OCI-LY1 (cell line): ENCODE results near the gene RPLP2.

ENCODE experiments used
- H2AFZ ChIP-seq: fragments of 200-600 bp; sonication (generic), shearing (Covaris generic); 2 replicates; pipeline ENCODE4 v1.6.0; 2014; ENCODE audit warnings: antibody characterized with exemption, mild to moderate bottlenecking, low read length
- H3F3A ChIP-seq: fragments of 200-600 bp; sonication (generic), shearing (Covaris generic); 2 replicates; pipeline ENCODE4 v1.6.0; 2014; ENCODE audit warnings: mild to moderate bottlenecking, antibody characterized with exemption, low read length, moderate library complexity; ENCODE audit not compliant: insufficient read depth
- H3K27ac ChIP-seq: fragments of 200-600 bp; sonication (generic); 2 replicates; pipeline ENCODE4 v1.5.1; 2014; ENCODE audit warnings: low read length, mixed run types, mild to moderate bottlenecking, low read depth; ENCODE audit not compliant: poor library complexity, severe bottlenecking
- H3K27me3 ChIP-seq: fragments of 200-600 bp; sonication (generic); 2 replicates; pipeline ENCODE4 v1.6.0; 2014; ENCODE audit warnings: antibody characterized with exemption, mild to moderate bottlenecking, low read length, moderate library complexity; ENCODE audit not compliant: insufficient read depth
- H3K36me3 ChIP-seq: fragments of 200-600 bp; sonication (generic); 2 replicates; pipeline ENCODE4 v1.6.1; 2014; ENCODE audit warnings: mild to moderate bottlenecking, antibody characterized with exemption, low read length, moderate library complexity, mixed read lengths; ENCODE audit not compliant: insufficient read depth
- H3K4me1 ChIP-seq: fragments of 200-600 bp; sonication (generic); 2 replicates; pipeline ENCODE4 v1.5.1; 2014; ENCODE audit warnings: mild to moderate bottlenecking, low read length, moderate library complexity; ENCODE audit not compliant: insufficient read depth, severe bottlenecking
- H3K4me2 ChIP-seq: fragments of 200-600 bp; sonication (generic), shearing (Covaris generic); 2 replicates; pipeline ENCODE4 v1.6.1; 2014; ENCODE audit warnings: low read length
- H3K4me3 ChIP-seq: fragments of 200-600 bp; sonication (generic); 2 replicates; pipeline ENCODE4 v1.5.1; 2014; ENCODE audit warnings: low read length, low read depth, mild to moderate bottlenecking, mixed read lengths; ENCODE audit not compliant: poor library complexity, severe bottlenecking
- H3K79me2 ChIP-seq: fragments of 200-600 bp; shearing (Covaris generic); 2 replicates; pipeline ENCODE4 v1.6.1; 2016; ENCODE audit warnings: mixed run types, low read length, mixed read lengths; ENCODE audit not compliant: insufficient read depth
- H3K9ac ChIP-seq: fragments of 200-600 bp; sonication (generic), shearing (Covaris generic); 2 replicates; pipeline ENCODE4 v1.6.1; 2014; ENCODE audit warnings: mild to moderate bottlenecking, low read length, mixed read lengths
- H3K9me2 ChIP-seq: fragments of 200-600 bp; sonication (generic), shearing (Covaris generic); 2 replicates; pipeline ENCODE4 v1.6.1; 2014; ENCODE audit warnings: low read depth, mild to moderate bottlenecking, low read length, mixed read lengths
- H3K9me3 ChIP-seq: fragments of 200-600 bp; shearing (Covaris generic); 2 replicates; pipeline ENCODE4 v1.6.1; 2014; ENCODE audit warnings: low read length, mixed read lengths
- H4K20me1 ChIP-seq: fragments of 200-600 bp; sonication (generic), shearing (Covaris generic); 2 replicates; pipeline ENCODE4 v1.6.0; 2016; ENCODE audit warnings: mild to moderate bottlenecking, low read length; ENCODE audit not compliant: insufficient read depth
- EZH2 ChIP-seq: fragments of 200-600 bp; sonication (generic), shearing (Covaris generic); IDR thresholded peaks from 2 replicates; pipeline ENCODE4 v1.8.0; 2017; ENCODE audit warnings: borderline replicate concordance, mixed run types, mild to moderate bottlenecking, antibody characterized with exemption, low read length, moderate library complexity, mixed read lengths
- TF ChIP-seq, protein P1 (sequence below): fragments of 200-600 bp; sonication (generic), shearing (Covaris generic); IDR thresholded peaks from 2 replicates; pipeline ENCODE4 v1.5.1; 2017; ENCODE audit warnings: mild to moderate bottlenecking, antibody characterized with exemption, low read length, moderate library complexity, mixed read lengths

Gene RPLP2

DNA sequence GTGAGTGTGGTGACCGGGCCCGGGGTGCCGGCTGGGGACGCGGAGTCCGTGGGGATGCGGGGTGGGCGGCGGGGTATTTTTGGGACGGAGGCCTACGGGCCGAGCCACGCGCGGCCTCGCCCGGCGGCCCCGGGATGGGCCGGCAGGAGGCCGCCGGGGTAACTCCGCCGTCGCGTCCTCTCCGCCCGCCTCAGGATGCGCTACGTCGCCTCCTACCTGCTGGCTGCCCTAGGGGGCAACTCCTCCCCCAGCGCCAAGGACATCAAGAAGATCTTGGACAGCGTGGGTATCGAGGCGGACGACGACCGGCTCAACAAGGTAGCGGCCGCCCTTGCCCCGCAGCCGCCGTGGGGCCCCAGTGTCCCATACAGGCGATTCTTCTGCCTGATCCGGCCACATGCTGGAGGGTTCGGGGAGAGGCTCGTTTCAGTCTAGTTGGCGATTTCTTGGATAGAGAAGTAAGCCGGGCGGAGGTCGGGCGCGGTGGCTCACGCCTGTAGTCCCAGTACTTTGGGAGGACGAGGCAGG is 337 bp downstream of the RPLP2 start:
- Histone ChIP-seq H3K27me3 (no peaks in the 10 kb centered on the region), H3K79me2 (peaks cover 15% of the 10 kb centered on the region), H3K4me1 (peaks cover 41% of the 10 kb centered on the region), H3K4me2 (peak overlapping the region; percentile 88), H3K27ac (peak overlapping the region; percentile 59), H3K9ac (peak overlapping the region; percentile 91), H3K36me3 (peaks cover 45% of the 10 kb centered on the region), H3K9me3 (no peaks in the 10 kb centered on the region), H2AFZ (no peak overlapping the region), H3K9me2 (no peaks in the 10 kb centered on the region), H3K4me3 (peak overlapping the region; percentile 83), H3F3A (no peaks in the 10 kb centered on the region; the same call in 1 of the 2 replicates), H4K20me1 (no peaks in the 10 kb centered on the region)
- TF ChIP-seq, protein P1, sequence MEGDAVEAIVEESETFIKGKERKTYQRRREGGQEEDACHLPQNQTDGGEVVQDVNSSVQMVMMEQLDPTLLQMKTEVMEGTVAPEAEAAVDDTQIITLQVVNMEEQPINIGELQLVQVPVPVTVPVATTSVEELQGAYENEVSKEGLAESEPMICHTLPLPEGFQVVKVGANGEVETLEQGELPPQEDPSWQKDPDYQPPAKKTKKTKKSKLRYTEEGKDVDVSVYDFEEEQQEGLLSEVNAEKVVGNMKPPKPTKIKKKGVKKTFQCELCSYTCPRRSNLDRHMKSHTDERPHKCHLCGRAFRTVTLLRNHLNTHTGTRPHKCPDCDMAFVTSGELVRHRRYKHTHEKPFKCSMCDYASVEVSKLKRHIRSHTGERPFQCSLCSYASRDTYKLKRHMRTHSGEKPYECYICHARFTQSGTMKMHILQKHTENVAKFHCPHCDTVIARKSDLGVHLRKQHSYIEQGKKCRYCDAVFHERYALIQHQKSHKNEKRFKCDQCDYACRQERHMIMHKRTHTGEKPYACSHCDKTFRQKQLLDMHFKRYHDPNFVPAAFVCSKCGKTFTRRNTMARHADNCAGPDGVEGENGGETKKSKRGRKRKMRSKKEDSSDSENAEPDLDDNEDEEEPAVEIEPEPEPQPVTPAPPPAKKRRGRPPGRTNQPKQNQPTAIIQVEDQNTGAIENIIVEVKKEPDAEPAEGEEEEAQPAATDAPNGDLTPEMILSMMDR: no peak
- TF ChIP-seq EZH2: no peak

DNA sequence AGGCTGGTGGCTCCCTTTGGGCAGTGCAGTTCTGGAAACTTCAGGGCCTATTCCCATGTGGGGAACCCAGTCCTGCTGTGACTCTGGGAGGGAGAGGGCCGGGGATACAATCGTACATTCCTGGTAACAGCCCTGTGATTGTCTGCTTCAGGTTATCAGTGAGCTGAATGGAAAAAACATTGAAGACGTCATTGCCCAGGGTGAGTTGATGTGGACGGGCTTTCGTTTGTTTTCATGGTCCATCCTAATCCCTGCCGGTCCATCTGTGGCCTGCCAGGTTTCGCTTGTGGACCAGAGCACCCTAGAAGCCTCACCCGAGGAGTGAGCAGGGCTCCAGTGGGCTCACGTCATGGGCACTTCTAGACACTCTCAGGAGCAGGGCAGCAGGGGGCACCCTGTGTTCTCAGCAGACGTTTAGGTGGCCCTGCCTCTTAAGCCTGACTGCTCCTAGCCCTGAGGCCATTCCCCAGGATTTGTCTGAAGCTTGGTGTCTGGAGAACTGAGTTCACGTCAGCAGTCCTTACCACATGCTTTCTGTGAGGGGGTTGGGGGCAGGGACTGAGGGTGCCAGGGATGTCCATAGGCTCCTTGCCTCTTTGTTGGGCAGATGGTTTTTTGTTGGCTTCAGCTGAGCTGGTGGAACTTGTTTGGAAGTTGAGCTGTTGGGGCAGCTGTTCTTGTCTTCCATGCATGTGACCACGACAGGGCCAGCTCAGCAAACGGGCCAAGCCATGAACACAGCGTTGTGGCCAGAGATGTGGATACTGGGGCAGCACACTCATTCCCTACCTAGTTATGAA is 1.9 kb downstream of the RPLP2 start:
- H3F3A ChIP-seq: no peaks in the 10 kb centered on the region; the same call in 1 of the 2 replicates

DNA sequence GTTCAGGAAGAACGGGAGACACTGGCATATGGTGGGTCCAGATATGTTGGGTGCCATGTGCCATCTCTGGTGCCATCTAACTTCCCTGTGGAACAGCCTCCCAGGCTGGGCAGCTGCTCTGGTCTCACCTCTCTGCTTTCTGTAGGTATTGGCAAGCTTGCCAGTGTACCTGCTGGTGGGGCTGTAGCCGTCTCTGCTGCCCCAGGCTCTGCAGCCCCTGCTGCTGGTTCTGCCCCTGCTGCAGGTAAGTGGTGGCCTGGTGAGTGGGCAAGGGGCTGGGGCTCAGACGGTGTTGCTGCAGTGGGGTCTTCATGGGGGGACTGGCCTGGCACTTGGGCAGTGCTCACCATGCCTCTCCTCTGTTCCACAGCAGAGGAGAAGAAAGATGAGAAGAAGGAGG is 2.6 kb downstream of the RPLP2 start:
- H3K9me2 ChIP-seq: no peaks in the 10 kb centered on the region
- peaks cover 30% of the 10 kb centered on the region for H3K4me1 ChIP-seq
- TF ChIP-seq EZH2: no peak
- TF ChIP-seq, protein P1: no peak
- peaks cover under 1% of the 10 kb centered on the region; the same call in 1 of the 2 replicates for H3F3A ChIP-seq
- H2AFZ ChIP-seq: no peak overlapping the region
- H4K20me1 ChIP-seq: no peaks in the 10 kb centered on the region
- no peak overlapping the region for H3K4me3 ChIP-seq
- peaks cover 57% of the 10 kb centered on the region for H3K36me3 ChIP-seq
- H3K79me2 ChIP-seq: peaks cover 15% of the 10 kb centered on the region
- H3K9me3 ChIP-seq: no peaks in the 10 kb centered on the region
- no peak overlapping the region for H3K27ac ChIP-seq
- no peak overlapping the region for H3K4me2 ChIP-seq
- H3K27me3 ChIP-seq: no peaks in the 10 kb centered on the region
- H3K9ac ChIP-seq: no peak overlapping the region

More for the DNA sequence above, 1.9 kb downstream of the RPLP2 start:
- no peaks in the 10 kb centered on the region for H3K9me2 ChIP-seq
- H4K20me1 ChIP-seq: no peaks in the 10 kb centered on the region
- TF ChIP-seq EZH2: no peak
- TF ChIP-seq, protein P1: peak; percentile 14; the same call in 1 of the 2 replicates
- H3K9me3 ChIP-seq: no peaks in the 10 kb centered on the region
- peaks cover 30% of the 10 kb centered on the region for H3K4me1 ChIP-seq
- H3K4me3 ChIP-seq: peak overlapping the region; percentile 83
- H3K27ac ChIP-seq: peak overlapping the region; percentile 59
- peak overlapping the region; percentile 91 for H3K9ac ChIP-seq
- H3K36me3 ChIP-seq: peaks cover 57% of the 10 kb centered on the region
- peak overlapping the region; percentile 88 for H3K4me2 ChIP-seq
- H3K79me2 ChIP-seq: peaks cover 15% of the 10 kb centered on the region
- H2AFZ ChIP-seq: no peak overlapping the region
- H3K27me3 ChIP-seq: no peaks in the 10 kb centered on the region
